ENCODE results near the gene NFAM1.

NFAM1 gene

DNA sequence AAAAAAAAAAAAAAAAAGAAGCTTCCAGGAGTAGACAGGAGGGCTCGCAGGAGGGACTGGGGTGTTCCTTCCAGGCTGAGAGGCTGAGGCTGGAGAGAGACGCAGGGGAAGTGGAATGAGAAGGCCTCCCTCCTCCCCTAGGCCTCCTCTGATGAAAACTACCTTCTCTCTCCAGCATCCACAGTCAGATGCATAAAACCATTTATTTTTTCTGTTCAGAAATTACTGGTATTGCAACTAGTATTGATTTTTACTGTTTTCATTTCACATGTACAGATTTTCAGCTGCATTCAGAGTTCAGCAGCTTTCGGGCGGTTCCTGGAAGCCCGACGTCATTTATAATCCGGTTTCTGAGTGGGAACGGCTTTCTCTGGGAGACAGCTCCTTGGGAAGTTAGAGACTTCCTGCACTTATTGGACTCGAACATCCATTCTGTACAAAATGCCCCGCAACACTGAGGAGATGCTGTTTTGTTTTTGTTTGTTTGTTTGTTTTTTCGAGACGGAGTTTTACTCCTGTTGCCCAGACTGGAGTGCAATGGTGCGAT is 6.9 kb upstream of the NFAM1 start:
- no peak for DNase-seq

DNA sequence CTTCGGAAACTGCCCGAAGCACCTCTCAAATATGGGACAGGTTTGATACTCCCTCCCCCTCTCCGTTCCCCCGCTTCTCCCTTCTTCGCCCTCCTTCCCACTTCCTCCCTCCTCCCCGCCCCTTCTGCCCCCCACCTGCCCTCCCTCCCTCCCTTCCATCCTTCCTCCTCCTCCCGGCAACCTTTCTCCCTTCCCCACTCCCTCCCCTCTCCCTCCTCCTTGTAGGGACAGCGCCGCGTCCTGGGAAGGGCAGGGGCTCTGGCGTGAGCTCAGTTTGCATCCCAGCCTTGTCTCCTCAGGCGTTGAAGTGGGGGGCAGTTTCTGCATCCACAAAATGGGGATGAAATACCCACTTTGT is 6.1 kb upstream of the NFAM1 start:
- DNase-seq = no peak

DNA sequence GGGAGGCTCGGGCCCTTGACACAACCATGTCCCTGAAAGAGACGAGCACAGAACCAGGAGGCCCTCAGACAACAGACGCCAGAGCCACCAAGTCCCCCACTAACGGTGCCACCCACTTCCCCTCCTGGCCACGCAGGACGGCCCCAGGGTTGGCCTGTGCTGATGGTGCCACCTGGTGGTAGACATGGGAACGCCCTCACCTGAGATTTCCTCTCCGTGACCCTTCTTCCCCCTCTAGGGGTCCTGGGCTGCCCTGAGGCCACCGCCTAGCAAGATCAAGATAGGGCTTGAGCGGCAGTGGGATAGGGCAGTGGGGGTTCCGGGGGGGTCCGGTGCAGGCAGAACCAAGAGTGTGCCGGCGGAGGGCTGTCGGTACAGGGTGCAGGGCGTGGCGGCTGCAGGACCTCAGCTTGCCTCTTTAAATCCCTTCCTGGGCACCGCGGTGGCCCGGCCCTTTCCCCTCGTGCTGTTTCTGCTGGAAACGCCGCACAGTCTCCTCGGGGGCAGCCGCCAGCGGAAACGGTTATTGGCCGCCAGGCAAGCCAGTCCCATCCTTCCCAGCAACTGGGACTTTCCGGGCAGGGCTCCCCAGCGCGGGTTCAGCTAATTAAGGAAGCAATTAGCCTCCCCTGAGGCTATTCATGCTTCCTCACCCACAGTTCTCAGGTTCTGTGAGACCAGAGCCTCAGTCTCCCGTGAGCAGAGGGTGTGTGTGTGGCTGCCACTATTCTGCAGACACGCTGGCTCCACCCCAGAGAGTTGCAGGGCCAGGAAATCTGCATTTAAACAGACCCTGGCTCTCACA is 5.5 kb upstream of the NFAM1 start:
- DNase-seq = peak; percentile 79

- DNase-seq = peak; percentile 31
Measured at GRCh38 chr22:42436404-42436803, 4.2 kb upstream of the NFAM1 start.

- DNase-seq = peak; percentile 19
Measured at GRCh38 chr22:42434748-42435425, 2.7 kb upstream of the NFAM1 start.

GRCh38 chr22:42433754-42434682 is 1.8 kb upstream of the NFAM1 start:
- peak; percentile 83 for DNase-seq

- DNase-seq = peak; percentile 12
Measured at GRCh38 chr22:42432818-42433217, 615 bp upstream of the NFAM1 start.

DNA sequence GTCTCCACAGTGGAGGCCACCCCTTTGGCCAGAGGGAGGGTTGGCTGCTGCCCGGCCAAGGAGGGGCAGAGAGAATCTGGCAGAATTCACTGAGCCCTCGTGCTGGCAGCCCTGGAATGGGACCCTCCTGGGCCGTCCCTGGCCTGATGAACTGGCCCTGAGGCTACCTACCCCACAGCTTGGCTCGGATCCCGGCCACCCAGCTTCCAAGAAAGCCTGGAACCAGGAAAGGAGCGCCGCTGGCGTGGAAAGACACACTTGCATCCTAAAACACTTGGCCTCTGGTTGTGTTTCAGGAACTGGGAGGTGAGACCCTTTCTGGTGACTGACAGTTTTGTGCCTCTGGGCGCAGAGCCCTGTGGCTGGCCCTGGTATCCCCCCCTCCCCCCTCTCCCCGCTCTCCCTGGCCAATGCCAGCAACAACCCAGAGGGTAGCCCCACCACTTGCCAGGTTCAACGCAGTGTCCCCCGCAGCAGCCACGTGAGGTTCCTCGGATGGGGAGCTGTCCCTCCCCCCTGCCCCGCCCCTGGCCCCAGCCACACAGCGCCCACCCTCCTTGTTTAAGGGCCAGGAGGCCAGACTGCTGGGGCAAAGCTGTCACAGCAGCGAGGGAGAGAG is 693 bp downstream of the NFAM1 start:
- no peak for DNase-seq

DNA sequence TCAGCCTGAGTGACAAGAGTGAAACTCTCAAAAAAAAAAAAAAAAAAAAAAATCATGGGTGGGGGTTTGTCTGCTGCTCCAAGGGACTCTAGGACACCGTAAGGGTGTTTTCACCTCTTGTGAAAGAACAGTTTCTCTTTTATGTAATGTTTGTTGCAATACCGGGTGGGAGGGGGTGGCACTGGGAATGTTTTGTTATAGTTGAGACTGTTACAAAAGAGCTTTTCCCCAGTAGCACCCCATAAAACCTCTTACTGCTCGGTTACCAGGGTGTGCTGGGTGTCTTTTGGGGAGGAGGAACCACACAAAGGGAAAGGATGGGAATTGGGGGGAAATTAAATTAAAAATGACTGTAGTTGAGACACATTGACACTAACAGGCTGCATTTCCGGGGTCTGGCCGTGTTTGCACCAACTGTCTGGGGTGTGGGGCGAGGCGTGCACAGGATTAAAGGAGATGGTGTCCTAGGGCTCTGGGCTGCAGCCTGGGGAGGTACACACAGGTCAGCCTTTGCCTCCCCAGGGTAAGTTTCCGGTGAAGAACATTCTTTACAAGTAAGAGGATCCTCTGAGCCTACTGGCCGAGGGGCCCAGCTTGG is 1.6 kb downstream of the NFAM1 start:
- no peak for DNase-seq

GRCh38 chr22:42428760-42429159 is 3.4 kb downstream of the NFAM1 start:
- no peak for DNase-seq

- DNase-seq = no peak
Measured at GRCh38 chr22:42428025-42428424, 4.2 kb downstream of the NFAM1 start.

DNA sequence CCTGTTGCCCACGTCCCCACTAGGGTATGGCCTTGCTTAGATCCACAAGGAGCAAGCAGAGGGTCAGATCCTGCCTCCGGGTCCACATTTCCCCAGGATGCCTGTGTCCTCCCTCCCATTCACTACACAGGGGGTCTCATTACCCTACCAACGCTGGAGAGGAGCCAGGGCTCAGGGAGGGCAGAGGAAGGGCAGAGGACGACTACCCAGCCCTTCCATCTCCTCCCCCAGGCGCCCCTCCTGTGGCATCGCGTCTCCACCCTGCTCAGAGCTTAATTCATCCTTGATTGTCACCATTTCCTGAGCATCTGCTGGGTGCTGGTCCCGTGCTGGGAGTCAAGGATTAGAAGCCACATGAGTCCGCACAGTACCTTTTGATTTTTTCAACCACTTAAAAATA is 5.0 kb downstream of the NFAM1 start:
- DNase-seq = peak; percentile 27

- DNase-seq = no peak
Measured at GRCh38 chr22:42425989-42426355, 6.2 kb downstream of the NFAM1 start.

GRCh38 chr22:42425337-42425988 is 6.7 kb downstream of the NFAM1 start:
- DNase-seq = peak; percentile 20

DNA sequence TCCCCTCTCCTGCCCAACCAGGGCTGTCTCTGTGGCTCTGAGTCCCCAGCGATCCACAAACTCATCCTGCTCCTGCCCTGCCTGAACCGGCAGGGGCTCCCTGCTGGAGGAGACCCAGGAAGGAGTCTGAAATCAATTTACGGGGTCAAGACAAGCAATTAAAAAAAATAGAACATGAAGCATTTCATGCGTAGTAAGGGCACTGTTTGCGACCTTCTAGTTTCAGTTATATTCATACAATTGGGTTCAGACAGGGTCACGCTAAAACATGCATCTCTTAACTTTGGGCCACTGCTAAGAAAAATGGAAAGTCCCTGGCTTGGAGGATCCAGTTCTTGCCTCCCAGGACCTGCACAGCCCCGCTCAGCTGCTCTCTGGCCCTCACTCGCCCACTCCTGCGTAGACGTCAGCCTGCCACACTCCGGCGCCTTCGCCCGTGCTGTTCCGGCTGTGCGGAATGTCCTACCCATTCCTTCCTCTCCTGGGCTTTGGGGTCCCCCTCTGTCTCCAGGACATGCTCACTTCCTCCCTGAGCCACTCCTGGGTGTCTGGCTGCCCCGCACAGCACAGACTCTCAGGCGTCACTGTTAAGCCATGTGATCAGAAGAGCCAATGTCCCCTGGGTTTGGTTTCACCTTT is 12.8 kb downstream of the NFAM1 start:
- no peak for DNase-seq

- no peak for DNase-seq
Measured at GRCh38 chr22:42418811-42419242, 13.4 kb downstream of the NFAM1 start.

DNA sequence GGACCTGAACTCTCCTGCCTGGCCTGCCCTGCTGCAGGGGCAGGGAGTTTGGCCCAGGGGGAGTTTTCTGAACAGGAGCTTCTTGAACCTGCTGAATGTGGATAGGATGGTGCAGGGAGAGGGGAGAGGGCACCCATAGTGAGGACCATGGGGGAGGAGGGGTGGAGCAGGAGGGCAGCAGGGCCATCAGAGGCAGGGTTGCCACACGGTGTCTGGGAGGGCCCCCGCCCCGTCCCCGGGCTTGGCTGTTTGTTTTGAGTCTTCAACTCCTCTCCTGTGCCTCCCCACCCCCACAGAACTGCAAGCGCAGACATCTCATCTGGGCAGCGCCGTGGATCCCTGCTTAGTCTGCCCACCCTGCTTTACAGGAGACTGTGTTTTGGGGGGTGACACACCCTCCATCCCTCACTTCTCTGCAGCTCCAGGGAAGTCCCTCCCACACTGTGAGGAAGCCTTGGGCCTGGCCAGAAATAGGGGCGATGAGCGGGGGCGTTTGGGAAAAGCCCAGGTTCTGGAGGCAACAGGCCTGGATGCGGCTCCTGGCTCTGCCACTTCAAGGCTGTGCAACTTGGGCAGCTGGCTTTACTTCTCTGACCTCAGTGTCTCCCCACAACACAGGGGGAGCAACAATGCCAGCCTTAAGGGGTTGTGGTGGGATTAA is 14.4 kb downstream of the NFAM1 start:
- no peak for DNase-seq

DNA sequence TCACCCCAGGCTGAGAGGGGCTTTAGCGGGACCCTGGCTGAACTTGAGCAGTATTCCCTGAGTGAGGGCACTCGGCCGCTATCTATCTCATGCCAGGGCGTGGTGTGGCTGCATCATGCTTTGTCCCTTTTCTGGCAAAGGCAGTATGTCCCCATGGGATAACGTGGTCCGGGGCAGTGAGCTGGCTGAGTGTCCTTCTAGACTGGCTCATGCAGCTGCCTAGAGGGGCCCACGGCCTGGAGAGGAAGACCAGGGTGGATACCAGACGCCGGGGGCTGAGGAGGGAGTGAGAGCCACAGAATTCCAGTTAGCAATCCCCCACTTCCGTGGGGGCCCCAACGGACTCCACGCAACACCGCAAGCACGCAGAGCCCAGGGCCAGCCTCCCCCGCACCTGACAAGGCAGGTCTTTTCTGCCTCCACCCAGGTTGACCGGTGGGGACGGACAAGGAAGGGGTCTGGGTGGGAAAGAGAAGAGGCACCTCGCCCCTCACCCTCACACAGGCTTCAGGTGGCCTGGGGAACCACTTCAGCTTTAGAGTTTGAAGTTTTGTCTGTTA is 15.5 kb downstream of the NFAM1 start:
- DNase-seq = no peak

DNA sequence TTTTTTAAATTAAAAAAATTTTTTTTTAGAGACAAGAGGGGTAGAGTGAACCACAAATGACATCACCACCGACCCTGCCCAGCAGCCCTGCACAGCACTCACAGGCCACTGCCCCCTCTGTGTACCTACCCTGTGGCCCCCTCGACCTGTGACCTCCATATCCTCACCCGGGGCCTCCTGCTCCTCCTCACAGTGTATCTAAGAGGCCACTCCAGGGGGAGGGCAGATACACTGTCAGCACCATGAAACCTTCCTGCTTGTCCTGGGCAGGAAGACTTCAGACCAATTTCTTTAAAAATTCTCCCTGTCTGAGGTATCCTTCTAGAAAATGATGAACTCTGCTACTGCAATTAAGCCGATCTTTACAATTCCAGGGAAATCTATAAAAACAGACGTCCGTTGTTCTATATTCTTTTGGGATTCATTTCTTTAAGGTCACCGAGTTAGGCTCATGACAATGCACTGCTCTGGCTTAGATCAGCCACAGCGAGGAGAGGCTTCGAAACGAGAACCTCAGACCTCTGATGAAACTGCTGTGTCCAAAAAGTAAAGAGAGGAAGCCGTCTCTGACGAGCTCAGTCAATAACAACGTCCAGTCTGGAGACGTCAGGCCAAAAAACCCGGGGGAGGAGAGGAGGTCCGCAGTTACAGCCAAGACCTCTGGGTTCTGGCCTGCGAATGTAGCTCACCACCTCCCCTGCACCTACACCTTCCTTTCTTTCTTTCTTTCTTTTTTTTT is 17.5 kb downstream of the NFAM1 start:
- DNase-seq = no peak

- DNase-seq = no peak
Measured at GRCh38 chr22:42414021-42414420, 18.2 kb downstream of the NFAM1 start.

All from NCI-H1694 (cell line).